GM03348 (cell line): ENCODE data around the gene YIF1A.
"Not testable (repeated sequence)": the region's sequence is repeated elsewhere in the genome, so short reads cannot be mapped to it uniquely, and the experiment has no call there.

ENCODE experiments used
- DNase-seq: peaks from one replicate; pipeline ENCODE4 v3.0.0; 2012; ENCODE audit warnings: low spot score

Gene YIF1A

DNA sequence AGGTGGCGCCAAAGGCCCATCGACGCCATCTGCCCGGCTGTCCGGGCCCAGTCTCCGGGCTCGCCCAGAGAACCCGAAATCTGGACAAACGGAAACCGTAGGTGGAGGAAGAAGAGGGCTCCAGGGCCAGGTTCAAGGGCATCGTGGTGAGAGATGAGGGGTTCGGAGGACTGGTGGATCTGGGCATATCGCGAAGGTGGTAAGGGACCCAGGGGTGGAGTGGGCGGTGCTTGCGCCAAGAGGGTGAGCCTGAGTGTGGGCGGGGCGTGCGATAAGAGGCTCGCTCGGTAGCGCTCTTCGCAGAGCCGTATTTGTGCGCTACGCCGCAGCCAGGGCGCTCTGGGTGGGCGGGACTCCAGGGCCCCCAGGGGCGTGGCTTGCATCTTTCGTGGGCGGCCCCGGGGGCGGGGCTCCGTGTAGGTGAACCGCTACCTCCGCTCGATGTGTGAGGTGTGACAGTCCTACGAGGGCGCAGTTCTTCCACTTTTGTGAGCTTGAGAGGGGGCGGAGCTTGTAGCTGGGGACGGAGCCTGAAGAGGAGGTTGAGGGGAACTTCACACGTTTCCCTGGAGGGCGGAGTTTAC, 23.1 kb upstream of the YIF1A start:
- DNase-seq, result peak; percentile 89

DNA sequence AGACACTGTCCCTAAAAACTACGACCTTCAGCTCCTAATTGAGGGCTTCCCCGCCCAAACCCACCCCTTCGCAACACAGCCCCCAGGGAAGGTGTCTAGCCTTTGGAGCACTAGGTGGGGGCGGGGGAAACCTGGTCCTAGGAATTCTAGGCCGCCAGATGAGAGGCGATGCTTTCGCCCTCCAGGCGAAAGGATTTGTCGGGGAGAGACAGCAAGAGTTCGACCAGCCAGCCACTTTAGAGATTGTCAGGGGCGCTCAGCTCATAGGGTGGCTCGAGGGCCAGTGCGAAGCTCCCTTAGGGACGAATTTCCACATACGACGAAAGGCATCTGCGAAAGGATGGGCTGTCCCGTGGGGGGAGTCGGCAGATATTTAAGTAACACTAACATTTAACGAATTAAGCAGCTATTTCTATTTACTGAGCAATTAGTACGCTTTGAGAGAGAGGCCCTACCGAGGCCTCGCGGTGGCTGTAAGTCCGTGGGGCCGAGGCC, 22.6 kb upstream of the YIF1A start:
- DNase-seq, result no peak

DNA sequence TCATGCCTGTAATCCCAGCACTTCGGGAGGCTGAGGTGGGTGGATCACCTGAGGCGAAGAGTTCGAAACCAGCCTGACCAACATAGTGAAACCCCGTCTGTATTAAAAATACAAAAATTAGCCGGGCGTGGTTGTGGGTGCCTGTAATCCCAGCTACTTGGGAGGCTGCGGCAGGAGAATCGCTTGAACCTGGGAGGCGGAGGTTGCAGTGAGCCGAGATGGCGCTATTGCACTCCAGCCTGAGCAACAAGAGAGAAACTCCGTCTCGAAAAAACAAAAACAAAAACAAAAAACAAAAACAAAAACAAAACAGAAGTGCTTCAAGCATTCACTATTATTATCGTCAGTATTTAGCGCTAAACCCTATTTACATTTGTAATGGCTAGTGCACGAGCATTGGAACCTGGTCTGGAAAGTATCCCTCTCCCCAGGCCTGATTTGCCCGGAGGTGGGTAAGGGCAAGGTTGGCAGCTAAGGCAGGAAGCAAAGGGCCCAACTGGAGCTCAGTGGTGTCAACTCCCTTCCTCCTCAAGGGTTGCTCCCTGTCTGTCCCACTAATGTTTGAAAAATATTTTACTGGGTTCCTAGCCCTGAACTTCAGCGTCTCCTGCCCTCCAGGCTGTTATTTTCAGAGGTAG, 22.0 kb upstream of the YIF1A start:
- DNase-seq, result not testable (repeated sequence)

DNA sequence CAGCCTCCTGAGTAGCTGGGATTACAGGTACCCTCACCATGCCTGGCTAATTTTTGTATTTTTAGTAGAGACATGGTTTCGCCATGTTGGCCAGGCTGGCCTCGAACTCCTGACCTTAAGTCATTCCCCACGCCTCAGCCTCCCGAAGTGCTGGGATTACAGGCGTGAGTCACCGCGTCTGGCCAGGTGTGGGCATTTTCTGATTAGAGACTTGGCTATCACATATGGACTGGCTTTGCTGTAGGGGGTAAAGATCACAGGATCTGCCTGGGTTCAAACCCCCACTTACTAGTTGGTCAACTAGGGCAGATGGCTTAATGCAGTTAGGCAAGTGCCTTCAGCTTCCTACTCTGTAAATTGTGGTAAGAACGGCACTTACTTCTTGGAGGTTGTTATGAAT, 21.4 kb upstream of the YIF1A start:
- DNase-seq, result no peak

DNA sequence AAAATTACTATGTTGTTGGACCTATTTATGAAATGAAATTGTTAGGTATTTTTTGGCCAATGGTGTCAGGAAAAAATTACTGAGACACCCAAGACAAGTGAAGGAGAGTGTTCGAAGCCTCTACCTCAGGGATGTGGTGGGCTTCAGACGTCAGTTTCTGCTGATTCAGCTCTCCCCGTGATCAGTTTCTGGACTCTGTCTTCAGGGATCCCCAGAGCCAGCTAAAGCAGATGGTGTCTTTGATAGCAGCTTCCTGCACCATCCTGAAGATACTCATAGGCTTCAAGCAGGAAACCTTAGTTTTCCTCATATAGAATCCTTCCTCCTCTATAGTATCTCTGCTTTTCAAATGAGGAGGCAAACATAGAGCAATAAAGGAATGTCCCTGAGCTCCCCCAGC, 20.5 kb upstream of the YIF1A start:
- no peak for DNase-seq

DNA sequence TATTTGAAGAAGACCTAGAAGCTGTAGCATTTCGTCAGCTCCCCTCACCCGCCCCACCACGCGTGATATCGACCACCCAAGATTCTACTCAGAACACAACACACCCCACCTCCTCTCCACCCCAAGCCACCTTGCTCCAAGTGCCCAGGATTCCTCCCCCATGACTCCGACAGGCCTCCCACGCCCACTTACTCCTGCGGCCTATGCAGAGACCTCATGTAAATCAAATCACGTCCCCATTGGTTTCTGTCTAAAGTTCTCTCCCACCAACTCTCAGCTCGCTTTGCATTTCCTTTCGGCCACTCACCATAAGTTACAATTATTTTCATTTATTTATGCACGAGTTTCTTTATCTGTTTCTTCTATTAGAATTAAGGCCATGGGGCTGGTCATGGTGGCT, 13.7 kb upstream of the YIF1A start:
- no peak for DNase-seq

DNA sequence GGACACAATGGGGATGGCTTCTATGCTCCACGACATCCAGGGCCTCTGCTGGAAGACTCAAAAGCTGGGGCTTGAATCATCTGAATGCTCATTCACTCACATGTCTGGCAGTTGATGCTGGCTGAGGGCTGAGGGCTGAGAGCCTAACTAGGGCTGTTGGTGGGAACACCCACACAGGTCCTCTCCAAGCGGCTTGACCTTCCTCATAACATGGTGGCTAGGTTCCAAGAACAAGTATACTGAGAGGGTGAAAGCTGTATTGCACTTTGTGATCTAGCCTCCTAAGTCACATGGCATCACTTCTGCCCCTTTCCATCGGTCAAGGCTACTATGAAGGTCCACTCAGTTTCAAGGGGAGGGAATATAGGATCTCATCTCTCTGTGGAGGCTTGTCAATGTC, 10.2 kb upstream of the YIF1A start:
- DNase-seq, result no peak

DNA sequence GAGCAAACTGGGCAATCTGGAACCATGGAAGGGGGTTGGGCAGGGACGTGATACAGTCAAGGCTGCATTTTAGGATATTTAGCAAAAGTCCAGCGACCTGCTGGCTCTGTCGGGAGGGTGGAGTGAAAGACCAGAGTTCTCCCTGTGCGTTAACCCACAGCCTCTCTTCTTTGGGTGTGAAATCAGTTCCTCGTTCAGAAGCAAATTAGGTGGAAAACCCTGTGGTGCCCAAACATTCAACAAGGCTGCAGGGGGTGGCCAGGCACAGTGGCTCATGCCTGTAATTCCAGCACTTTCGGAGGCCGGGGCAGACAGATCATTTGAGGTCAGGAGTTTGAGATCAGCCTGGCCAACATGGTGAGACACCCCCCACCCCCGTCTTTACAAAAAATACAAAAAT, 8.7 kb upstream of the YIF1A start:
- no peak for DNase-seq

DNA sequence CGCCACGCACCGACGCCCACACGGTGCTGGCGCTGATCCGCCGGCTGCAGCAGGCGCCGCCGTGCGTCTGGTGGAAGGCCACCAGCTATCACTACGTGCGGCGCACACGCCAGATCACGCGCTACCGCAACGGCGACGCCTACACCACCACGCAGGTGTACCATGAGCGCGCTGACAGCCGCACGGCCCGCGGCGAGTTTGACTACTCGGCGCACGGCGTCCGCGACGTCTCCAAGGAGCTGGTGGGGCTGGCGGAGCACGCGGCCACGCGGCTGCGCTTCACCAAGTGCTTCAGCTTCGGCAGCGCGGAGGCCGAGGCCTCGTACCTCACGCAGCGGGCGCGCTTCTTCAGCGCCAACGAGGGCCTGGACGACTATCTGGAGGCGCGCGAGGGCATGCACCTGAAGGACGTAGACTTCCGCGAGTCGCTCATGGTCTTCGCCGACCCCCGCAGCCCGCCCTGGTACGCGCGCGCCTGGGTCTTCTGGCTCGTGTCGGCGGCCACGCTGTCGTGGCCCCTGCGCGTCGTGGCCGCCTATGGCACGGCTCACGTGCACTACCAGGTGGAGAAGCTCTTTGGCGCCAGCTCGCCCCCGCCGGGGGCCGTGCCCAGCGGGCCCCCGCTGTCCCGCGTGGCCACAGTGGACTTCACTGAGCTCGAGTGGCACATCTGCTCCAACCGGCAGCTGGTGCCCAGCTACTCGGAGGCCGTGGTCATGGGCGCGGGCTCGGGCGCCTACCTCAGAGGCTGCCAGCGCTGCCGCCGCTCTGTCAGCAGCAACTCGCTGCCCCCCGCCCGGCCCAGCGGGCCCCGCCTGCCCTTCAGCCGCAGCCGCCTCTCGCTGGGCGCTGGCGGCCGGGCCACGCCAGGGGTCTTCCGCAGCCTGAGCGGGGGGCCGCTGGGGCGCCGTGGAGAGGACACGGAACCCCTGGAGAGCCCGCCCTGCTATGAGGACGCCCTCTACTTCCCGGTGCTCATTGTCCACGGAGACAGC, 6.0 kb upstream of the YIF1A start:
- DNase-seq, result no peak

DNA sequence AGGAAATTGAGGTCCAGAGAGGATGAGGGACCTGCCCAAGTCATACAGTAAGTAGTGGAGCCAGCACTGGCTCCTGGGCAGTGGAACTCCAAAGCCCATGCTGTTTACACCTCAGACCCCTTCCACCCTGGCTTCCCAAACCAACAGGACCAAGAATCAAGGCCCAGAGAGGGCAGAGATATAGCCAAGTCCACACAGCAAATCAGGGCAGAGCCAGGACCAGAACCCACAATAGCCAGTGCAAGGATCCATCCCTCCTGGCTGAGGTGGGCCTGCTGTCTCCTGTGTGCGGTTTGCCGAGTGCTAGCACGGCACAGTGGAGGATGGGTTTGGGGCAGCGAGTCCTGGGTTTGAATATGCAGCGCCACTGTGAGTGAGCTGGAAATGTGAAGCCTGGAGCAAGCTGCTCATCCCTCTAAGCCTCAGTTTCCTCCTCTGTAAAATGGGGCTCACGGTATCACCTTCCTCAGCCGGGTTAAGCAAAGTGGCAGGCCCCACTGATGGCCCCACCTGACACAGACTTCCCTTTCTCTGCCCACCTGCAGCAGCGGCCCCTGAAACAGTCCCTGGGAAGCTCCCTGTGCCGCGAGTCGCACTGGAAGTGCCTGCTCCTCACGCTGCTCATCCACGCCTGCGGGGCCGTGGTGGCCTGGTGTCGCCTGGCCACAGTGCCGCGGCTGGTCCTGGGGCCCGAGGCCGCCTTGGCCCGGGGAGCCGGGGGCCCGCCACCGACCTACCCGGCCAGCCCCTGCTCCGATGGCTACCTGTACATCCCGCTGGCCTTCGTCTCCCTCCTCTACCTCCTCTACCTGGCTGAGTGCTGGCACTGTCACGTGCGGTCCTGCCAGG, 5.1 kb upstream of the YIF1A start:
- no peak for DNase-seq

DNA sequence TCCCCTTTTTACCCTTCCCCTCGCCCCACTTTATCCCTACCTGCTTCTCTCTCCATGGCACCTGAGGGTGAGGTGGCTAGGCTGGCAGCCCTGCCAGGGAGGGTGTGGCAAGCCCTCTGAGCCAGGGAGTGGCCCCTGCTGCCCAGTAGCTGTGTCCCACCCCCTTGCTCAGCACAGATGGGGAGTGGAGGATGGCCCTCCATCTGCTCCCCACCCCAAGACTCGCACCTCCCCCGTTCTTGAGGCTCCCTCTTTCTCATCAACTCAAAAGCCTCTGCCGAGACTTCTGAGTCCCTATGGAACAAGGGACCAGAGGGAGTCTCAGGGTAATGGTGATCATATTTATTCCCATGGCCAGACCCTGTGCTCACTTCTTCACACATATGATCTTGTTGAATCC, 4.4 kb upstream of the YIF1A start:
- no peak for DNase-seq

DNA sequence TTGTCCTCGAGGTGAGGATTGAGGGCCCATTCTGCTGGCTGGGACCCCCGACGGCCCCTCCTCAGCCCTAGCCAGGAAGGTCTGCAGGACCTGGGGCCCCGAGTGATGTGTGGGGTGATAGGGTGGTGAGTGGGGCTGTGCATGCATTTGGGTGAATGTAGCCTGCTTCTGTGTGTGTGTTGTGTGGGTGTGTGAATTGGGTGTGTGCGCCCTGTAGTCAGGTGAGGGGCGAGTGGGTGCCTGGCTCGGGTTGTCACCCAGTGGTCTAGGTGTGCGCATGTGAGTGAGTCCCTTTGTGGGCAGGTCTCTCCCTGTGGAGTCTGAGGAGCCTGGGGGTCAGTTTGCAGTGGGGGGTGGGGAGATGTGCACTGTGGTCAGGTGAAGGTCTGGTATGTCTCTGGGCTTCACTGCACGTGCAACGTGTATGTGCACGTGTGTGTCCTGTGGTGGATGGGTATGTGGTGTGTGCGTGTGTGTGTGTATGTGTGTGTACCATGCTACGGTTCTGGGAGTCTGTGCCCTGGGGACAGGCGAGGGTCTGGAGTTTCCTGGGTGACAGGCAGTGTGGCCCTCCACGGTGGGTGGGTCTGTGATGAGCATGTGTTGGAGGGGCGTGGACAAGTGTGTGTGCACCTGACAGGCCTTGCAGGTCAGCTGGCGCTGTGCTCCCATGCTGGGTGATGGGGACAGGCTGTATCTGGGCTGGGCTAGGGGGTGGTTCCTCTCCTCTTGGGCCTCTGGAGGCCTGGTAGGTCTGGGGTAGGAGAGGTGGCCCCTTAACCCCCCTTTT, 3.8 kb upstream of the YIF1A start:
- no peak for DNase-seq

DNA sequence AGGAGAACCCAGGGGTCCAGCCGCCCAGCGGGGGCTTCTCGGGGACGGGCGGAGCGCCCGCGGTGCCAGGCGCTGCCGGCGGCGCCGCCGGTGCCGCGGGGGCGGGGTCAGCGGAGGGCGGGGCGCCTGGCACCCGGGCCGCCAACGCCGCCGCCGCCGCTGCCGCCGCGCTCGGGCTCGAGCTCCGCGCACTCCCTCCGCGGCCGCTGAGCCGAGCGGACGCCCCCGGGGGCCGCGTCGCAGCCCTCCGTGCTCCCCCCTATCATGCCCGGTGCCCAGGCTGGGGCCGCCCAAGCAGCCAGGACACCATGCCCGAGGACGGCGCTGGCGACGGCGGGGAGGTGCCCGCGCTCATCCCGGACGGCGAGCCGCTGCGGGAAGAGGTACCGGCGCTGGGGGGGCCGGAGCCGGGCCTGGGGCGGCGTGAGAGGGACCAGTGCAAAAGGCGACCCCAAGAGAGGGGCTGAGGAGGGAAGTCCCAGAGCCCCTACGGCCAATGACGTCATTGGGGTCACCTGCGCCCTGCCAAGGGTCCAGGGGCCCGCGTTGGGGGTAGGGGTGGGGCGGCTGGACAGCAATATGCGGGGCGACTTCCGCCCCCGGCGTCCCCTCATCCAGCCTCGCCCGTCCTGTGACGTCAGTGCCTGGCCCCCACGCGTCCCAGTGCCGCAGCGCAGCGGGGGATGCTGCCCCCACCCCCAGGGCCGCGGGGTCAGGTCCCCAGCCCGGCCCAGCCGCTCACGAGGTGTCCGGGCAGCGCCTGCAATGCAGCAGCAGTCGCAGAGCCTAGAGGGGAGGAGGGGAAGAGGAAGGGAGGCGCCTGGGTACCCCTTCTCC, 3.0 kb upstream of the YIF1A start, which contains the start of gene TMEM151A:
Gene TMEM151A, plus strand, starts transcription at position 189 of the 837 bp plus-strand sequence. Its CDS starts 120 bp downstream, at position 309.
- peak; percentile 38 for DNase-seq

DNA sequence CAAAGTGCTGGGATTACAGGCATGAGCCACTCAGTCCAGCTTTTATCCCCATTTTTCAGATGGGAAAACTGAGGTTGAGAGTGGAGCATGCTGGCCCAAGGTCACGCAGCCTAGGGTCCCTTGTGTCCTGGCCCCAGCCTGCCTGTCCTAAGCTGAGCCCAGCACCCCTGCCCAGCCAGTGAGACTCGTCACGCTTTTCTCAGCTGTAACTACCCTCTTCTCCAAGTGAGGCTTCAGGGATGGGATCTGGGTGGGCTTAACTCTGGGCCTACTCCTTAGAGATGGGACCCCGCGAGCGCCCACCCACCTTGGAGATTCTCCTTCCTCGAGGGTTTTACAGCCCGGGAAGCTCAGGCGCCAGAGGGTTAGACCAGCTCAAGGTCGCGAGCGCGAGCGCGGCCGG, 2.4 kb upstream of the YIF1A start:
- DNase-seq, result no peak

DNA sequence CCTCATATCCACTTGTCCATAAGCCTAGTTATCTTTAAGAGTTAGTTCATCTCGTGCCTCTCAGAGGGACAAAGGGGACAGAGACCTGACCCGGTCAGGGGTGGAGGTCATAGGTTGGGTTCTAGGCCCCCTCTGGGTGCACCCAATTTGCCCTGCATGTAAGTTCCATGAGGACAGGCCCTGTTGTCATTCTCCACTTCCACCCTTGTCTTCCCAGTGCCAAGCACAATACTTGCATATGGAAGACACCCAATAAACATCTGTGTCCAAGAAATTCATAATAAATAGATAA, 1.3 kb upstream of the YIF1A start:
- no peak for DNase-seq

DNA sequence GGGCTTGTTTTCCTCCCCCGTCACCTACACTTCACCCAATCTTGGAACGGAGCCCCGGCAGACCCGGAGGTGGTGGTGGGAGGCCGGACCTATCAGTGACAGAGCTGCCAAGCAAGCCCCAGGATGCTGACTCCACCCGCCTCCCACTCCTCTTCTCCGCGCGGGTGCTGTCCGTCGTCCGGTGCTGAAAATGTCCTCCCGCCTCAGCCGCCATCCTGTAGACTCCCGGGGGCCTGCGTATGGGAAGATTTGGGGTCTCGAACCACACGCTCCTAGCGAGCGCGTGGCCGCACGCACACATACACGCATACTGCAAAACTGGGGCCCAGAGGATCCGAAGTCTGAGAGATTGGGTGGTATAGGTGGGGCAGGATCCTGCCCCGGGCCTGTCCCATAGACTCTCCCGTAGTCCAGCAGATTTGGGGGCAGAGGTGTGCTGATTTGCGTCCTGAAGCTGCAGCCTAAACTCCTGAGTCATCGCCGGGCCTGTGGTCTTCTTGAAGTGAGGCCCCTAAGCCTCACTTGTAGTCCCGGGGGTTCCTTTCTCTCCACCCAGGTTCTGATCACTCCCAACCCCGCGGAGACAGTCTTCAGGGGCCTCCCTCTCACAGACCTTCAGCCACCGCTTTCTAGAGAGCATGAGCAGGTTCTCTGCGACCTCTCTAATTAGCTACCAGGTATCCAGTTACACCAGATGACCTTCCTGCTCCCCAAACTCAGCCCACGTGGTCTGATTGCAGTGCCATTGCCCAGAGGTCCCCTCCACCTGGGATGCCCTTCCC, 796 bp upstream of the YIF1A start:
- DNase-seq, result peak; percentile 86

DNA sequence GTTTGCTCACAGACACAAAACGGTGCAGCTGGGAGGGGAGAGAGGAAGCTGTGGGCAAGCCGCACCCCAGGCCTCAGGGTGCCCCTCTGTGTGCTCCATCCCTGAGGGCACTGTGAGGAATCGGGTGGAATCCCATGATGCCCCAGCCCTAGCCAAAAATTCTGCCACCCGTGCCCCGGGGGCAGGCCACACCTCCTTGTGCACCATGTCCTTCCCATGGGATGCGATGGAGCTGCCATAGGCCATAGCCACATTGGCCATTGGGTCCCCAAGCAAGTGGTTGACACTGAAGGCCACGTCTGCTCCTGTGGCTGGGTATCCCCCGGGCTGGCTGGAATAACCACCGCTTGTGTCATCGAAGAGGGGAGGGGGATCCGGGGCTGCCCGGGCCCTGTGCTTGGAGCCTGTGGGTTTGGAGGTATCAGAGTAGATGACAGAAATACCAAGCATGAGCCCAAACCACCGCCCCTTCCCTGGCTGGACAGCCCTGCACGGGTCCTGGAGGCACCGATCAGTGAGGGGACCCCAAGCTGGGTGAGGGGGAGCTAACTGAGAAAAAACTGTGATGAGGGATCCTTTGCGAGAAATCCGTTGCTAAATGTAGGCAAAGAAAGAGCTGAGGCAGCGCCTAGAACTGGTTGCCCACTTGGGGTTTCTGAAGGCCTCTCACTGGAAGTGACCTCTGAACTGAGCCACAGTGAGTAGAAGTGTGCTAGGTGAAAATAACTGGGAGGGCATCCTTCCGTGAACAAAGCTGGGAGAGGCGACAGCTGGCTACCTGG, 863 bp downstream of the YIF1A start:
- DNase-seq, result peak; percentile 24

DNA sequence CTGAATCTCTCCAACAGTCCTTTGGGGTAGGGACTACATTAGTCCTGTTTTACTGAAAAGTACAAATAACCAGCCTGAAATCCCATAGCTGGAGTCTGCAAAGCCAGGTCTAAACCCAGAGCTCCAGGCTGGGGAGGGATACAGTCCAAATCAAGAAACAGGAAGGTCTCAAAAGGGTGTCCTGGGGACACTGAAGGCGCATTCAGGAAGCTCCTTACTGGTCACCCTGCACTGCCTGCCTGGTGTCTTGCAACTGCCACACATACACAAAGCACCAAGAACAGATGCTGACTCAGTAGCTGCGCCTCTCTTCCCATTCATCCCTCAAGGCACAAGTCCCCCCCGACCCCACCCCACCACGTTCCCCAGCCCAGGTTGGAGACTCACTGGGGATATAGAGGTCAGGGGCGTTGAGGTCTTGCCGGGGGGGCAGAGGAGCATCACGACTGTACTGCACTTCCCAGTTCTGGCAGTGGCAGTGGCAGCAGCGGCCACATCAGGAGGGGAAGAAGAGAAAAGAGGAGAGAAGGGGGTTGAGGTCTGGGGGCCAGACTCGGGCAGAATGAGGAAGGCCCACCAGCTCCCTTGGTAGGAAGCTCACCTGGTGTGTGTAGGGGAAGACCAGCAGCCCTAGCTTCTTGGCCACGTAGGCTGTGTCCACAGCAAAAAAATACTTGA, 1.6 kb downstream of the YIF1A start:
- no peak for DNase-seq
